Caki2 (cell line): ENCODE data around the gene SLC13A3. TPM values are rescaled to one million over a fixed set of nuclear protein-coding genes. Genes with fewer than 3 reads are reported as not detected.
"Not testable (repeated sequence)": the region's sequence is repeated elsewhere in the genome, so short reads cannot be mapped to it uniquely, and the experiment has no call there.

Experiments
- DNase-seq: peaks from one replicate; pipeline ENCODE4 v3.0.0-alpha.2; 2015; ENCODE audit warnings: low read depth
- in situ Hi-C: cut with HindIII; loops from 2 replicates; pipeline ENCODE4 v1.10.0; 2016; ENCODE audit warnings: low sequenced_read_pairs, low pct_unique_long_range_greater_than_20kb, mixed read lengths
- total RNA-seq: library from RNA; depleted of rRNA; stranded (reverse); fragments of >200 nt; shearing (Covaris generic); gene quantifications from 2 replicates; pipeline ENCODE4 v1.2.3, GENCODE V29; 2014; ENCODE audit warnings: low replicate concordance

The SLC13A3 gene
- total RNA-seq, 1 experiment from 2014 or later, result 0.84 TPM

DNA sequence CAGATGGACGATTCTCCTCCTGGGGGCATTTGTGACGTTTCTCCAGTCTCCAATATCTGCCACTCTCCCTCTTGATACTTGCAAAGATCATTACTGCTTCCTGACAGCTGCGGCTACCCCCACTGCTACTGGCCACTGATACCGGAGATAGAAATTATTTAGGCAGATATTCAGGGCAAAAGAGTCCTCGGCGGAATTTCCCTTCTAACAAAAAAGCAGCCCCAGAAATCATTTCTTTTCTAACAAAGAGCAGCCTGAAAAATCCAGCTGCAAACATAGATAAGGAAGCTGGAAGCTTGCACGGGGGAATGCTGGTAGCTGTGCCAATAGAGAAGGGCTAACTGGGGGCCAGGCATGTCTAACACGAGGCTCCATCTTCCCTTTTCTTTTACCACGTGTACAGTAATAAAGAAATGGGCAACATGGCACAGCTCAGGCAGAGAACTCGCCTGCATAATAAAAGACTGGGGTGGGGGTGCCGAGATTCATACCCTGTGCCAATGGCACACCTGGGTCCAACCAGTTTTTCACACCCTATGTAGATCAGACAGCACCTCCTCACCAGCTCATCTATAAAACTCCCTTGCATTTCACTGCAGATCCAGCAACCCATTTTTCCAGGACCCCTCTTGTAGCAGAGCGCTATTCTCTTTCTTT, 31.9 kb upstream of the SLC13A3 start:
- no peak for DNase-seq
- in situ Hi-C loops, result no loop called here

DNA sequence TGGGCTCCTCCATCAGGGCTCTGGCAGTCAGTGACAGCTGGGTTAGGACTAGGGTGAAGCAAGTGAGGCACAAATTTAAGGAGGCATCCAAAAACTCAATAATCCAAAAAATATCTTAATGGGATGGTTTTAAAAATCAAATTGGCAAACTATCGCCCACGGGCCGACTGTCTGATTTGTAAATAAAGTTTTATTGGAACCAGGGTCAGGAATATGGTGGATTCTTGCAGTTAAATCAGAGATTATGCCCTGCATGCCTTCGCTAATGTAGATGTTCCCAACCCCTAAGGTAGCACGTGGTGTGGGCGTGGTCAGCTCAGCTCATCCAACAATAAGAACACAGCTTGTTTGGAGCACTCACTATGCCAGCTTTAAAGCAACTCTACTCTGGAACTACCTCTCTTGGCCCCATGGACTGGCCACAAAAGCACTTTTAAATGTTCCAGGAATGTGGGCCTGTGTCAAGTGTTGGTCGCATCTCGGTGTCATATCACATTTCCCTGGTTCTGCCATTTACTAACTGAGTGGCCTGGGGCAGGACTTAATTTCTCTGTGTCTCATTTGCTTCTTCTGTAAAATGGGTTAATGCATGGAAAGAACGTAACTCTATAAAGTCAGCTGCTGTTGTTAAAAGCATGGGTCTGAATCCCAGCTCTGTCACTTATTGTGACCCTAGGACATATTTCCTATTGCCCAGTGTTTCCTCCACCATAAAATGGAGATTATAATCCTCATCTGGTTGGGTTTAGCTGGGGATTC, 31.0 kb upstream of the SLC13A3 start:
- no peak for DNase-seq
- in situ Hi-C loops, result no loop called here

DNA sequence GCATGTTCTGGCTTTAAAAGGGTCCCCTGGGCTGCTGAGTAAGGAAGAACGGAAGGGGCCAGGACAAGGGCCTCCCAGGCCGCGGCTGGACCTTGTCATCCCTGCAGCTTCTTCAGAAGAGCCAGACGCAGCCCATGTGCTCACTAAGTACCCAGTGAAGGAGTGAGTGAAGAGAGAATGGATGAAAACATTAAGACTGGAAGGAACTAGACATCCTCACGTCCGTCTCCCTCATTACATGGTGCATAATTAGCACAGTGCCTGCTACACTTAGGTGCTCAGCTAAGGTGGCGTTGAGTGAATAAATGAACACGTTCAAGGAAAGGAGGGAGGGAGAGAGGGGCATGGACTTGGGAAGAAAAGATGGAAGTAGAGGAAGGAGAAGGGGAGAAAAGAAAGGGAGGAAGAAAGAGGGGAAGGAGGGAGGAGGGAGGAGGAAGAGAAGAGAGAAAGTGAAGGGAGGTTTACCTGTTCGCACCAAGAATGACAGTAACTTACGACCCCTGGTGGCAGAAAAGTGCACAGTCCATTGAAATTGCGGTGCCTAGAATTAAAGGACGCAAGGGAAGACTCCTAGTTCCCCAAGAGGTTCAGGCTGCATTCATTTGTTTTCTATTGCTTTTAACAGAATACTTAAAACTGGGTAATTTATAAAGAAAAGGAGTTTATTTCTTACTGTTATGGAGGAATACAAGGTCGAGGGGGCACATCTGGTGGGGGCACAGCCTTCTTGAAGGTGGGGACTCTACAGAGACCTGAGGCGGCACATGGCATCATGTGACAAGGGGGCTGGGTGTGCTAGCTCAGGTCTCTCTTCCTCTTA, 30.0 kb upstream of the SLC13A3 start:
- in situ Hi-C loops, result no loop called here
- peak; percentile 45 for DNase-seq

DNA sequence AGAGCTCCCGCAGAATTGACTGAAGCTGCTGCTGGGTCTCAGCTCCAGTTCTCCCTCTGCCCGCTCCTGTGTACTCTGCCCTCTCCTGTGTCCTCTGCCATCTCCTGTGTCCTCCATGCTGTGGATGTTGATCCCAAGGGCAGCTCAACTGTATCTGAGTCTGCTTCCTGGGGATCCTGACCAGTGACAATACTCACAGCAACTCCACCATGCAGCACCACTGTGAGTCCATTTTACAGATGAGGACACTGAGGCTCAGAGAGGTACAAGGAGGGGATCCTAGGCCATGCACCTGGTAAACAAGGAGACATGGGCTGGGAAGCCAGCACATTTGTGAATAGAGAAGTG, 29.4 kb upstream of the SLC13A3 start:
- DNase-seq, result no peak
- in situ Hi-C loops, result no loop called here

DNA sequence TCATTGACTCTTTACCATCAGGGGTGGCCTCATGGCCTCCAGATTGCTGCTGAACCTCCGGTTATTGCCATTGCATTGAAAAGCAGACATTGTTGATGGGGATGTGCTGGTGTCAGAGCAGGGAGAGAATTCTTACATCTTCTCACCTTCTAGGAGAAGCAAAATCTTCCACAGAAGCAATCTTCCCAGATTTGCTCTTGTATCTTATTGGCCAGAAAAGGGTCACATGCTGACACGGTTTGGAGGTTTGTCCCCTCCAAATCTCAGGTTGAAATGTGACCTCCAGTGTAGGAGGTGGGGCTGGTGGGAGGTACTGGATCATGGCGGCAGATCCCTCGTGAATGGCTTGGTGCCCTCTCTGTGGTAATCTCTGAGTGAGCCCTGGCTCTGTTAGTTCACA, 27.3 kb upstream of the SLC13A3 start:
- in situ Hi-C loops, result no loop called here
- no peak for DNase-seq

DNA sequence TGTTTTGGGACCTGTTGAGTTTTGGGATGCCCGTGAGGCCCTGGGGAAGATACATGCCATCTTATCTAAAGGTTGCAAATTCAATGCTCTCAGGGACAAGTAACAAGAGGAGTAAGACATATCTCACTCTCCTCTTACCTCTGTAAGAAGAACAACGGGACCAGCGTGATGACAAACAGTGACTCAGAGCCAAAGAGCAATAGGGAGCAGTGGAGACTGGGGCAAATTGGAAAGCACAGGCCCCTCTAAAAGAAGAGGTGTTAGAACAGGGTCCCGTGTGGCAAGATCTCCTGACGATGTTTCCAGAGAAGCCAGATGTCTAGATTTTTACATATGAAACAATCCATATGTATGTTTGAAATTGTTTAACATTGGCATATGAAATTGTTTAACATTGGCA, 26.3 kb upstream of the SLC13A3 start:
- in situ Hi-C loops, result no loop called here
- DNase-seq, result no peak

DNA sequence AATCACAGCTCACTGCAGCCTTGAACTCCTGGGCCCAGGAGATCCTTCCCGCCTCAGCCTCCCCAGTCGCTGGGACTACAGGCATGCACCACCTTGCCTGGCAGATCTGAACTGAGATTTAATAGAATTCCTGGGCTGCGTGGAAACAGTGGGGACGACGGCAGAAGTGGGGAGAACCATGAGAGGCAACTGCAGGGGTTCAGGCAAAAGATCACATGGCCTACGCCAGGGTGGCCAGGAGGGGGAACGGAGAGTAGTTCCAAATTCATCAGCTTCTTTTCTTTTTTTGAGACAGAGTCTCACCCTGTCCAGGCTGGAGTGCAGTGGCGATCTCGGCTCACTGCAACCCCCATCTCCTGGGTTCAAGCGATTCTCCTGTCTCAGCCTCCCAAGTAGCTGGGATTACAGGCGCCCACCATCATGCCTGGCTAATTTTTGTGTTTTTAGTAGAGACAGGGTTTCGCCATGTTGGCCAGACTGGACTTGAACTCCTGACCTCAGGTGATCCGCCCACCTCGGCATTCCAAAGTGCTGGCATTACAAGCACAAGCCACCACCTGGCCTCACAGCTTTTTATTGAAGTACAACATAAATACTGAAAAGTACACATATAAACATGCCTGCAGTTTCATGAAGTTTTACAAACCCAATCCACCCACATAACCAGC, 25.5 kb upstream of the SLC13A3 start:
- DNase-seq, in situ Hi-C loops: not testable (repeated sequence)

DNA sequence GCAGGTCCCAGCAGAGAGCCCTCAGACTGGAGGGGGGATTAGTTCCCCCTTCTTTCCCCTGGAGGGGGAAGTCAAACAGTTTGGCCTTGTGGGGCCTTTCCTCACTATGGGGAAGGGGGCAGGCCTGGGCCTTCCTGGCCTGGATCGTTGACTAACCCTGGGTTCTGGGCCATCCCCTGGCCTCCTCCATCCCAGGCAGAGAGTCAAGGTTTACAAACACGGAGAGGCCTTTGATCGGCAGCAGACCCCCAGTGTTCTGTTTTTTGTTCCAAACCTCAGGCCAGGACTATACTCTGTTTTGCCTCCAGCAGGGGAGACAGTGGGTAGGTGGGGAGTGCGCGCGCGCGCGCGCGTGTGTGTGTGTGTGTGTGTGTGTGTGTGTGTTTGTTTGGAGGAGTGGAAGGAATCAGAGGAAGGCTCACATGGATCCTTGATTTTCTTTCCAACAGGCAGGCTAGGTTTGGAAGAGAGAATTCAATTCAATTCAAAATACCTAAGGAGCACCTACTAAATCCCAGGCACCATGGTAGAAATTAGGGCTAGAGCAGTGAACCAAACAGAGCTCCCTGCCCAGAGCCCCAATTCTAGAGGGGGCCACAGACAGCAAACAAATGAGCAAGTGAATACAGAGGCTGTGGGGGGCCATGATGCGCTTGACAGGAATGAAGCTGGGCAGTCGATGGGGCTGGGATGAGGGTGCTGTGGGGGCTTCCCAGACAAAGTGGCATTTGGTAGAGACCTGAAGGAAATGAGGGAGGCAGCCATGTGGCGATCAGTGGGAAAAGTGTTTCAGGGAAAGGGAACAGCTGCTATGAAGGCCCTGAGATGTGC, 23.2 kb upstream of the SLC13A3 start:
- in situ Hi-C loops, result no loop called here
- DNase-seq, result no peak

DNA sequence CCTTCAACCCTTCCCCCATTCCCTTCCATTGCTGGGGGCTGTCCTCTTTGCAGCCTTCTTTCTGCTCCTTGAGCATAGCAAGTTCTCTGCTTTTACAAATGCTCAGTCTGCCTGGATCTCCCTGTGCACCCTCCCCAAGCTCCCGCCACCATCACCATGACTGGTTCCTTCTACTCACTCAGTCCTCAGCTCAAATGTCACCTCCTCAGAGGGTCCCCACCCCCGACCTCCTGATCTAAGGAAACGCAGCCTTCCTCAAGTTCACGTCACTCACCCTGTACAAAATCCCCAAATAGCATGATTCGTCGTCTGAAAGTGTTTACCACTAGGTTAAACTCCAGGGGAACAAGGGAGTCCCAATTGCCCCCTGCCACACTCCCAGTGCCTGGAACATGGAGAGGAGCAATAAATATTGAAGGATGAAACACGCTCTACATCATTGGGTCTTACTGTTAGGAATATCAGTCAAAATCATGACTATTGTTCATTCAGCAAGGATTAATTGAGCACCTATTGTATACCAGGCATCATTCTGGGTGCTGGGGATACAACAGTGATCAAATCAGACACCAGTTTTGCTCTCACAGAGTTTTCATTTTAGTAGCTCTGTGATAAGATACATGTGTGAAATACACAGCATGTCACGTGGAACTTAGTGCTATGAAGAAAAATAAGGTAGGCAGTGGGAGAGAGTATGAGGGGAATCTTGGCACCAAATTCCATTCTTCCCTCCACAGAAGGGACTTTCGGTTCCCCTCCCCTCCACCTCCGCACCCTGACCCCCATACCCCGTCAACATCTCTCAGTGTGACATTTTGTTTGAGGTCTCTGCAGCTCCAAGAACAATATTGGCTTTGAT, 22.4 kb upstream of the SLC13A3 start:
- no peak for DNase-seq
- in situ Hi-C loops, result no loop called here

DNA sequence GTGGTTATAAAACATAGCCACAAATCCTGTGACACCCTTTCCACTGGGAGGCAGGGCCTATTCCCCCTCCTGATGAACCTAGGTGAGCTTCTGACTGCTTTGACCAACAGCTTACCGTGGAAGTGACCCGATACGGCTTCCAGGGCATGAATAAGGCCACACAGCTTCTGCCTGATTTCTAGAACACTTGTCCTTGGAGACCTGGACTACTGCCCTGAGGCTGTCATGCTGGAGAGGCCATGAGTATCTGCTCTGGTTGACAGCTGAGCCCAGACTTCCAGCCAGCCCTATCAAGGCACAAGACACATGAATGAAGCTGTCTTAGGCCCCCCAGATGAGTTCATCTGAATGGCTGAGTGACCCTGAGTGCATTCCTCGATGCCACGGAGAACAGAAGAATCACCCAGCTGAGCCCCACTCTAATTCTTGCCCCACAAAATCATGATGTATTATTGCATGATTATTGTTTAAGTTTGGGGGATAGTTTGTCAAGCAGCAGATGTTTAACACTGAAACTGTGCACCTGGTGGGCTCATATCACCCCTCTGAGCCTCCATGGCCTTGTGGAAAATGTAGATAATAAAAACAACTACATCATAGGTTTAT, 21.4 kb upstream of the SLC13A3 start:
- in situ Hi-C loops, result no loop called here
- DNase-seq, result no peak

DNA sequence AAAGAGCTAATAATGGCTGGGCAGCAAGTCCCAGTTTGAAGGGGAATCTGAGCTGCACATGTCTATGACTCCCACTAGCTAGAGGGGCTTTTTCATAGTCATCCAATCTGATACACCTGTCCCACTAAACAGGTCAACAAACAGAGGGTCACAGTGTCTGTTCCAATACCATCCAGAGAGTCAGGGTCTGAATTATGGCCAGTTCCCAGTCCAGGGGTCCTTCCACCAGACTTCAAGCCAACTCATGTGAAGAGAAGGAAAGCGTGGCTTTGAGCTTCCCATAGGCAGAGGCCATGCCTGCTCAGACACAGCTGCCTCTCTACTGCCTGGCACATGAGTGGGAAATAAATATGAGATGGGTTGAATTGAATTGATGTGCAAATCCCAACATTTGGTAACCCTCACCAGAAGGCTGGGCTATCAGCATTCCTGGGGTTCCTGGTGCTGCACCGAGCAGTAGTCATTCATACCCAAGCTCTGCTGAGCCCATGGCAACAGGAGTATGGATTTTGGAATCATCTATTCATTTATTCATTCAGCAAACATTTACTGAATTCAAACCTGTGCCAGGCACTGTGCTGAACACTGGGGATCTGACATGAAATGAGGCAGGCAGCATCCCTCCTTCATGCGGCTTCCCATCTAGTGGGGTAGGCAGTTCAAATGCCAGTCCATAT, 20.7 kb upstream of the SLC13A3 start:
- in situ Hi-C loops, result no loop called here

DNA sequence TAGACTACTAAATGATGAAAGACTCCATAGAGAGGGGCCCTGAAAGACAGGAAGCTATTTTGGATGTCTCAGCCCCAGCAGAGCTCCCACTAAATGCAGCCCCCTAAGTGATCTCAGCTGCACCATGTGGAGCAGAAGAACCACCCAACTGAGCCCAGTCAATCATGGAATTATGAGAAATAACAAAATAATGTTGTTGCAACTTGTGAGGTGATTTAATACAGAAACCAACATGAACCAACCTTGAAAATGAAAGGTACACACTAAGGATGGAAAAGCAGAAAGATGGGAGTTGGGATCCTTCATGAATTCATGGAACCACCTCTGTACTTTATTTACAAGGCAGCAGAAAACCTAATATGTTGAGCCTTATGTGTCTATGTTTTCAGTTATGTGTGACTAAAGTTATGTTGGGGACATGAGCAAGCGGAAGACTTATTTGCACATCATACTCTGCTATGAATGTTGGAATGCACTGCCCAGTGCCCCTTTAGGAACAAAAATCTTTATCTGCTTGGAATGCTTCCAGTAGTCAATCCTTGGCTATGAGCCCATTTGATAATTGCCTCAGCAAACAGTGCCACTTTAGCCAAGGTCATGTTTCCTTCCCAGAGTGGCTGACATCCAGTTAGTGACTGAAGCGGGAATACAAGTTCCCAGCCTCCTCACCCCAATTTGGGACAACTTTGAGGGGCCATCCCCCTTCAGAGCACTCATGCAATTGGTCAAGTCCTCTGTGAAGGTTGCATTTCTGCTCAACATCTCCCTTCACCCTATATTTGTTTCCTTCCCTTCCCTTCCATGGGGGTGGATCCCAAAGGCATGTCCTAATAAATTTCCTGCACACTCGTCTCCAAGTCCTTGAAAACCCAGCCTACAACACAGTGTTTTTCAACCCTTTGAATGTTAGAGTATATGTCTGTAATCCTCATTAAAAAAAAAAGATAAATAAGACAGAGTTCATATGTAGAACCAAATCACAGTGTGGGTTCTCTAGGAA, 19.6 kb upstream of the SLC13A3 start:
- in situ Hi-C loops, result no loop called here
- DNase-seq, result no peak

More for the DNA sequence above, 20.7 kb upstream of the SLC13A3 start:
- DNase-seq, result no peak

DNA sequence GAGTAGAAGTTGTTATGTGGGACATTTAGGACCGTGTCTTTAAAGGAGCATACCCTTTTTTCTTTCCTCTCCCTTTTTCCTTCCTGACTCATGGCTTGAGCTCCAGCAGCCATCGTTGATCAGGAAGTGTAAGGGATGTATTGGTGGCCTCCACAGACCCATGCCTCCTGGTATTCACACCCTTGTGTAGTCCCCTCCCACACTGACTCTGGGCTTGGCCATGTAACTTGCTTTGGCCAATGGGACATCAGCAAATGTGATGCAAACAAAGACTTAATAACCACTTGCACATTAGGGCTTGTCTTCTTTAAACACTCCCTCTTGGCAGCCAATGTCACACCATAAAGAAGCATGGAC, 18.9 kb upstream of the SLC13A3 start:
- in situ Hi-C loops, result no loop called here
- DNase-seq, result no peak

DNA sequence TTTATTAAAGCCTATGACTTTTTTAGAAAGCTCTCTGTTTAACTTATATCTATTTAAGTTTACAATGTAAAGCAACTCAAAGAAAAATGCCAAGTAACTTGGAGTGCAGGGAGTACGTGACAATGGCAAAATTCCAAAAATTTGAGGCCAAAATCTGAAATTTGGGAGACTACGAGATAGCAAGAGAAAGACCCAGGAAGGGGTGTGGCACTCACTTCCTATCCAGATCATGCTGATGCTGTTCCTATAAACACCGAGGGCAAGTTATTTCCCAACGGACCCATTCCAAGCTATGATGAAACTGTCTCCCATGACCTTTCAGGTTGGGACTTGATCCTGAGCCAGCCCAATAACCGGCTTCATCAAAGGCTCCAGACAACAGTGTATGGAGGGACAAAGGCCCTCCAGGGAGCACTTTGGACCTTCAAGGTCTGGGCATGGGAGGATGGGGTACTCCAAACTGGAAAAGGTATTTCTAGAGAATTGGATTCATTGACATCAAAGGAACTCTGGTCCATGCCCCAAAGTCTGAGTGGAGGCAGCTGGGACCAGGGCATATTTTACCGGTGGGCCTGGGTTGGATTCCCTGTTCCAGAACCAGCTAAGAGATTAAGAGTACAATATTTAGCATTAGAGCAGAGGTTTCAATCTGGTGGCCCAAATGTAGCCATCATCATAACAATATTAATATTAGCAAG, 15.7 kb upstream of the SLC13A3 start:
- in situ Hi-C loops, result no loop called here
- no peak for DNase-seq

DNA sequence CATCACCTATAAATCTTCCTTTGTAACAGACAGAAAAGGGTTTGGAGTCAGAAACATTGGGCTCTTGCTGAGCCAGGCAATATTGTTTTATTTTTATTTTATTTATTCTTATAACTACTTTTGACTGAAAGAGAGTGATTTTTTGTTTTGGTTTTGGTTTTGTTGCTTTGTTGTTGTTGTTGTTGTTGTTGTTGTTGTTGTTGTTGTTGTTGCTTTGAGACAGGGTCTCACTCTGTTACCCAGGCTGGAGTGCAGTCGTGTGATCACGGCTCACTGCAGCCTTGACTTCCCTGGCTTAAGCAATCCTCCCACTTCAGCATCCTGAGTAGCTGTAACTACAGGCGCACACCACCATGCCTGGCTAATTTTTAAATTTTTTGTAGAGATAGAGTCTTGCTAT, 15.0 kb upstream of the SLC13A3 start:
- in situ Hi-C loops, result no loop called here
- no peak for DNase-seq
